ENCODE results near the gene PRDM5.
A peak's percentile ranks its signal among the peaks of the same experiment; 100 is the strongest.

PRDM5 gene

DNA sequence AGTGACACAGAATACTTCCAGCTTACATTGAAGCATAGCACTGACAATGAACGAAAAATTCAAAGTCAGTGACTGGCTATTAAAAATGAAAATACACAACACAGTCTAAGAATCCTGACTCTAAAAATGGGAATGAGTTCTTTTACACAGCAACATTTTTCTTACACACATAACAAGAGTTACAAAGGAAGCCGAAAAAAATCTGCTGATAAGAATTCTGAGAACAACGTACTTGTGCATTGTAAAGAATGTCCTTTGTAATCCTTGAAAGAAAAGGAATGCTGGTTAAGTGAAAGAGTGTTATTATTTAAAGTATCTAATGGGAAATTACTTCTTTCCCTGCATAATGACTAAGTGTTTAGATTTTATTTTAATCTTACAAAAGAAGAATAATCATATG lies 199.4 kb downstream of the PRDM5 start:
- H3K4me3 Mint-ChIP-seq: no peak overlapping the region
- TF ChIP-seq CTCF (IDR thresholded peaks at IDR 0.05; ENCODE audit: unreplicated experiment in 3 of 3): no peak
- no peaks in the 10 kb centered on the region for H3K36me3 Mint-ChIP-seq (ENCODE audit: low read depth)
- H3K27me3 Mint-ChIP-seq (ENCODE audit: low read depth): no peaks in the 10 kb centered on the region
- no peak overlapping the region for H3K27ac Mint-ChIP-seq
- H3K9me3 Mint-ChIP-seq: no peaks in the 10 kb centered on the region
- peaks cover 10% of the 10 kb centered on the region for H3K4me1 Mint-ChIP-seq

DNA sequence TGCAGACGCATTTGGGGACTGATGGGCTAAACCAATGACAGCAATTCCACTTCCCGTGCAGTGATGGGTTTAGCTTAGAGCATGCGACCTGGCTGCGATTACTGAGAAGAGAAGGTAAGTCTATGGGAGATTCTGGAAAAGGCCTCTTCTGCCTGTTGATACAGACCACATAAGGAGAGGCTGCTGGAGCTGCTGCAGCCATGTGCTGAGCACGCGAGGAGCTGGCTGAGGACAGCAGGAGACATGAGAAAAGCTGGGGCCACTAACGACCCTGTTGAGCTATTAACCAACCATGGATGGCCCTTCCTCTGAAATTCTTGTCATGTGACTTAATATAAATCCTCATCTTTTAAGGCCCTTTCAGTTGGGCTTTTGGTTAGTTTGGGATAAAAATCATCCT lies 199.9 kb downstream of the PRDM5 start:
- Mint-ChIP-seq H3K9me3 (no peaks in the 10 kb centered on the region), H3K27ac (no peak overlapping the region), H3K4me3 (no peak overlapping the region), H3K4me1 (peaks cover 10% of the 10 kb centered on the region), H3K27me3 (ENCODE audit: low read depth) (no peaks in the 10 kb centered on the region), H3K36me3 (ENCODE audit: low read depth) (no peaks in the 10 kb centered on the region)
- TF ChIP-seq CTCF (IDR thresholded peaks at IDR 0.05; ENCODE audit: unreplicated experiment in 3 of 3): no peak

- Mint-ChIP-seq H3K27ac (no peak overlapping the region), H3K27me3 (ENCODE audit: low read depth) (no peaks in the 10 kb centered on the region), H3K36me3 (ENCODE audit: low read depth) (no peaks in the 10 kb centered on the region), H3K4me1 (no peaks in the 10 kb centered on the region), H3K9me3 (no peaks in the 10 kb centered on the region), H3K4me3 (no peak overlapping the region)
- no peak for TF ChIP-seq CTCF (IDR thresholded peaks at IDR 0.05; ENCODE audit: unreplicated experiment in 3 of 3)
Observed at GRCh38 chr4:120720354-120720934, 202.1 kb downstream of the PRDM5 start.

GRCh38 chr4:120718979-120719566 lies 203.5 kb downstream of the PRDM5 start:
- no peak overlapping the region for H3K27ac Mint-ChIP-seq
- TF ChIP-seq CTCF (IDR thresholded peaks at IDR 0.05; ENCODE audit: unreplicated experiment in 3 of 3): peak; percentile 55 to 69 (median 61)
- no peak overlapping the region for H3K4me3 Mint-ChIP-seq
- no peaks in the 10 kb centered on the region for H3K27me3 Mint-ChIP-seq (ENCODE audit: low read depth)
- no peaks in the 10 kb centered on the region for H3K9me3 Mint-ChIP-seq
- H3K36me3 Mint-ChIP-seq (ENCODE audit: low read depth): no peaks in the 10 kb centered on the region
- no peaks in the 10 kb centered on the region for H3K4me1 Mint-ChIP-seq

DNA sequence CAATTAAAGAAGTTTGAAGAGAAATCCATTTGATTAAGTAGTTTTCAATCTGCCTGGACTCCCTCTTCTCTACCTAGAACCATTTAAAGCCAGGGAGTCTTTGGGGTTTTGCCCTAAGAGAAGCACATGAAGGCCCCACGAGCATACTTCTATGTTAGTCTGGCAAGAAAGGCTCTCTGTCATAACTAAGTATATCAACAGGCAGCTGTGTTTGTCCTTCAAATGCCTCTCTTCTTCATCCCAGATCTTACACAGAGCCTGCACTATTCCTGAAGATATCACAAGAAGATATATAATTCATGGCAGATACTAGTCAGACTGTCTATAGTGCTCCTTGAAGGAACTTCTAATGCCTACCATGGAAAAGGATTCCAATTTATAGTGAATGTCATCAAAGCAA lies 206.2 kb downstream of the PRDM5 start:
- H3K27ac Mint-ChIP-seq: no peak overlapping the region
- TF ChIP-seq CTCF (IDR thresholded peaks at IDR 0.05; ENCODE audit: unreplicated experiment in 3 of 3): no peak
- no peaks in the 10 kb centered on the region for H3K4me1 Mint-ChIP-seq
- H3K4me3 Mint-ChIP-seq: no peak overlapping the region
- no peaks in the 10 kb centered on the region for H3K9me3 Mint-ChIP-seq
- H3K36me3 Mint-ChIP-seq (ENCODE audit: low read depth): peaks cover 3% of the 10 kb centered on the region
- no peaks in the 10 kb centered on the region for H3K27me3 Mint-ChIP-seq (ENCODE audit: low read depth)

- no peak for TF ChIP-seq CTCF (IDR thresholded peaks at IDR 0.05; ENCODE audit: unreplicated experiment in 3 of 3)
- Mint-ChIP-seq H3K36me3 (ENCODE audit: low read depth) (peaks cover 3% of the 10 kb centered on the region), H3K9me3 (no peaks in the 10 kb centered on the region), H3K4me1 (no peaks in the 10 kb centered on the region), H3K27me3 (ENCODE audit: low read depth) (no peaks in the 10 kb centered on the region), H3K4me3 (no peak overlapping the region), H3K27ac (no peak overlapping the region)
Observed at GRCh38 chr4:120714417-120715010, 208.0 kb downstream of the PRDM5 start.

Data from nephron (organoid).